ENCODE results near the gene ATP5F1B. TPM values are rescaled to one million over a fixed set of nuclear protein-coding genes. Genes with fewer than 3 reads are reported as not detected.

Gene ATP5F1B
- 415 and 515 TPM in 2 replicates for total RNA-seq

GRCh38 chr12:56645717-56646446 is at the start of gene ATP5F1B:
TSS of gene ATP5F1B (minus strand) at chr12:56645984. CDS start at chr12:56645963, 21 bp downstream.
- DNase-seq (ENCODE audit: extremely low read depth, low read depth, low spot score) = peak; percentile 100

- no peak for DNase-seq (ENCODE audit: extremely low read depth, low read depth, low spot score)
Measured at GRCh38 chr12:56694161-56694560, 48.4 kb upstream of the ATP5F1B start.

GRCh38 chr12:56688846-56689109 is 43.0 kb upstream of the ATP5F1B start:
- no peak for DNase-seq (ENCODE audit: extremely low read depth, low read depth, low spot score)

GRCh38 chr12:56688129-56688845 is 42.5 kb upstream of the ATP5F1B start, which contains the start of gene PTGES3:
TSS of gene PTGES3 (minus strand) at chr12:56688284. CDS start at chr12:56687999, 285 bp downstream.
- DNase-seq (ENCODE audit: extremely low read depth, low read depth, low spot score) = peak; percentile 87

GRCh38 chr12:56687223-56688128 is 41.7 kb upstream of the ATP5F1B start:
- DNase-seq (ENCODE audit: extremely low read depth, low read depth, low spot score) = no peak

DNA sequence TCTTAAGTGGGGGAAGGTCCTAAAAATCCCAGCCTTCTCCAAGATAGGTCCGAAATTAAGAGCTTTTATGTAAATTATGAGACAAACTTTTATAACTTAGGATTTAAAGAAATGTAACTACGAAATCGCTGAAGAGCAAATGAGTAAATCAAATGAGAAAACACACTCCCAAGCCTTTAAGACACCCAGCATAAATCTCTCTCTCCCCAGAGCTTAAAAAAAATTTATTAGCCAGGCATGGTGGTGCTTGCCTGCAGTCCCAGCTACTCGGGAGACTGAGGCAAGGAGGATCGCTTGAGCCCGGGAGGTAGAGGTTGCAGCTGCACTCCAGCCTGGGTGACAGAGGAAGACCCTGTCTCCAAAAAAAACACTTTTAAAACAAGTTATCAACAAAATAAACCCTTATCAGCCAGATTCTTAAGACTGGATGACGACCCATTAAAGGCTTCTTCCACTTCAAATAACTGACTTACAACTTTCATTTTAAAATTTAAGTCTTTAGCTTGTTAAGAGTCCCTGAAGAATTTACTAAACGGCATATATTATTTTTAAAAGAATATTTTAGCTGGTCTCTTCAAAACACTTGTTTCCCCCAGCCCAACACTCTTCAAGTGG is 39.1 kb upstream of the ATP5F1B start:
- no peak for DNase-seq (ENCODE audit: extremely low read depth, low read depth, low spot score)

DNA sequence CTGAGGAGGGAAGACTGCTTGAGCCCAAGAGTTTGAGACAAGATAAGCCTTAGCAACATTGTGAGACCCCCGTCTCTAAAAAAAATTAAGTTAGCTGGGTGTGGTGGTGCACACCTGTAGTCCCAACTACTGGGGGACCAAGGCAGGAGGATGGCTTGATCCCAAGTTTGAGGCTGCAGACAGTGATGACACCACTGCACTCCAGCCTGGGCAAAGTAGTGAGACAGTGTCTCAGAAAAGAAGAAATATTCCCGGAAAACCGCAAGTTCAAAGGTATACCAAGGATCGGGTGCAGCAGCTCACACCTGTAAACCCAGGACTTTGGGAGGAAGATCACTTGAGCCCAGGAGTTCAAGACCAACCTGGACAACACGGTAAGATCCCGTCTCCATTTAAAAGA is 36.5 kb upstream of the ATP5F1B start:
- no peak for DNase-seq (ENCODE audit: extremely low read depth, low read depth, low spot score)

DNA sequence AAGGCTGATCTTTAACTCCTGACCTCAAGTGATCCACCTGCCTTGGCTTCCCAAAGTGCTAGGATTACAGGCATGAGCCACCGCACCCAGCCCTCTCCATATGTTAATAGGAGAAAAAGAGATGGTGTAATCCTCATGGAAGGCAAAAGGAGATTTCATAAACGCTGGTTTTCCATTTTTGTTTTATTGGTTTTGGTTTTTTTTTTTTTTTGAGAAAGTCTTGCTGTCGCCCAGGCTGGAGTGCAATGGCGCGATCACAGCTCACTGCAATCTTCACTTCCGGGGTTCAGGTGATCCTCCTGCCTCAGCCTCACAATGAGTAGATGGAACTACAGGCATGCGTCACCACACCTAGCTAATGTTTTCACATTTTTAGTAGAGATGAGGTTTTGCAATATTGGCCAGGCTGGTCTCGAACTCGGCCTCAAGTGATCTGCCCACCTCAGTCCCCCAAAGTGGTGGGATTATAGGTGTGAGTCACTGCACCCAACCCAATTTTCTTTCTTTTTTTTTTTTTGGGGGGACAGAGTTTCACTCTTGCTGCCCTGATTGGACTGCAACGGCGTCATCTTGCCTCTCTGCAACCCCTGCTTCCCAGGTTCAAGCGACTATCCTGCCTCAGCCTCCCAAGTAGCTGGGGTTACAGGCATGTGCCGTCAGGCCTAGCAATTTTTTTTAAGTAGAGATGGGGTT is 34.2 kb upstream of the ATP5F1B start:
- no peak for DNase-seq (ENCODE audit: extremely low read depth, low read depth, low spot score)

GRCh38 chr12:56678852-56679251 is 33.1 kb upstream of the ATP5F1B start:
- no peak for DNase-seq (ENCODE audit: extremely low read depth, low read depth, low spot score)

- no peak for DNase-seq (ENCODE audit: extremely low read depth, low read depth, low spot score)
Measured at GRCh38 chr12:56677680-56678079, 31.9 kb upstream of the ATP5F1B start.

DNA sequence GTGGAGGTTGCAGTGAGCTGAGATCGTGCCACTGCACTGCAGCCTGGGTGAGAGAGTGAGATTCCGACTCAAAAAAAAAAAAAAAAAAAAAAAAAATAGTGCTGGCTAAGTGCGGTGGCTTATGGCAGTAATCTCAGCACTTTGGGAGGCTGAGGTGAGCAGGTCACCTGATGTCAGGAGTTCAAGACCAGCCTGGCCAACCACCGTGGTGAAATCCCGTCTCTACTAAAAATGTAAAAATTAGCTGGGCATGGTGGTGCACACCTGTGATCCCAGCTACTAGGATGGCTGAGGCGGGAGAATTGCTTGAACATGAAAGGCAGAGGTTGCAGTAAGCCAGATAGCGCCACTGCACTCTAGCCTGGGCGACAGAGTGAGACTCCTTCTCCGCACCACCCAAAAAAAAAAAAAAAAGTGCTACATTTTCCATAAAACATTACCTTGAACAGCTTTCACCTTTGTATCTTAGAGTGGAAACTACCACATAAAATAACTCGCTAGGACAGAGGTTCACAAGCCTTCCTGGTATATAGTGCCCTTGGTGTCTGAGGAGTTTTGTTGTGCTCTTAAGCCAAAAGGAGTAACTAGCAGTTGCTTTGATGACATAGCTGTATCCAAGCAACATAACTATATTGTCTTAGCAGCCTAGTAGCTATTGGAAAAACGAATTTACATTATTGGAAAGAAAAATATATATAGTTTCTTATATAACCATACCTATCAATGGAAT is 31.2 kb upstream of the ATP5F1B start:
- no peak for DNase-seq (ENCODE audit: extremely low read depth, low read depth, low spot score)

- DNase-seq (ENCODE audit: extremely low read depth, low read depth, low spot score) = no peak
Measured at GRCh38 chr12:56671608-56672007, 25.8 kb upstream of the ATP5F1B start.

GRCh38 chr12:56670836-56671235 is 25.1 kb upstream of the ATP5F1B start:
- DNase-seq (ENCODE audit: extremely low read depth, low read depth, low spot score) = no peak

DNA sequence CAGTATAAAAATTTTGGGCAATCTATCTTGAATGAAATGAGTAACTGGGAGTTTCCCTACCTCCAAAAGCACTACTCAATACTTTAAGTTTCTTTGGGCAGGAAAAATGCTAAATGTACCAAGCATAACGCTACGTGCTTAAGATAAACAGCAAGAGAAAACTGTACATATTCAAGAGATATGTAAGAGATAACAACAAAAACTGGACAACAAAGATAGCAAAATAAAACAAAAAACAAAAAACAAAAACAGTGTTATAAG is 22.3 kb upstream of the ATP5F1B start:
- no peak for DNase-seq (ENCODE audit: extremely low read depth, low read depth, low spot score)

- DNase-seq (ENCODE audit: extremely low read depth, low read depth, low spot score) = no peak
Measured at GRCh38 chr12:56661979-56662638, 16.3 kb upstream of the ATP5F1B start.

- no peak for DNase-seq (ENCODE audit: extremely low read depth, low read depth, low spot score)
Measured at GRCh38 chr12:56661560-56661959, 15.8 kb upstream of the ATP5F1B start.

DNA sequence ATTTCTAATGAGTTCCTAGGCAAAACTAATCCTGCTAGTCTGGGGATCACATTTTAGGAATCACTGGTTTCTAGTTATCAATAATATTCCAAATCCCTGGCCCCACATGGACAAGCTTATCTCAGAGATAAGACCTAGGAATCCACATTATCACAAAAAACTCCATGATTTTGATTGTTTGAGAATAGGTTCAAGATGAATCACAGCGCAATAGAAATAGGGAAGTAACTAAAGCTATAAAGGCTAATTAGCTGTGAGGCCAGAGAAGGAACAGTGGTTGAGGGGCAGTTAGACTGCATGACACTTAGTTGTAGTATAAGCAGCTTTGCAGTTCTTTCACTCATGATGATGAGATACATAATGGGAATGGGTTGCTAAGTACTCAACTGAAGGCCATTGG is 13.1 kb upstream of the ATP5F1B start:
- DNase-seq (ENCODE audit: extremely low read depth, low read depth, low spot score) = no peak

- DNase-seq (ENCODE audit: extremely low read depth, low read depth, low spot score) = no peak
Measured at GRCh38 chr12:56657416-56658379, 11.9 kb upstream of the ATP5F1B start.

Measured in glomerular endothelial cell (primary cell).